Progenitor cell of endocrine pancreas (in vitro differentiated cells): ENCODE data around the gene SARM1. TPM values are rescaled to one million over a fixed set of nuclear protein-coding genes. Genes with fewer than 3 reads are reported as not detected.

Experiments used
- DNase-seq: peaks from one replicate; pipeline ENCODE4 v3.0.0; 2021; ENCODE audit warnings: low spot score; ENCODE audit not compliant: unreplicated experiment
- H3K27ac Mint-ChIP-seq: 2 replicates; pipeline ENCODE4 v1.8.0; 2021; ENCODE audit warnings: mild to moderate bottlenecking, moderate library complexity, mixed read lengths
- H3K27me3 Mint-ChIP-seq: 2 replicates; pipeline ENCODE4 v1.8.0; 2021; ENCODE audit warnings: mixed read lengths
- H3K36me3 Mint-ChIP-seq: 2 replicates; pipeline ENCODE4 v1.8.0; 2022; ENCODE audit warnings: mixed read lengths; ENCODE audit not compliant: insufficient read depth
- H3K4me1 Mint-ChIP-seq: 2 replicates; pipeline ENCODE4 v1.8.0; 2021; ENCODE audit warnings: low read depth, mixed read lengths
- H3K4me3 Mint-ChIP-seq: 2 replicates; pipeline ENCODE4 v1.8.0; 2021; ENCODE audit warnings: low read depth, mild to moderate bottlenecking, moderate library complexity, mixed read lengths
- H3K9me3 Mint-ChIP-seq: 2 replicates; pipeline ENCODE4 v1.8.0; 2021; ENCODE audit warnings: low read depth, mixed read lengths
- CTCF ChIP-seq: fragments of 200-600 bp; sonication (generic); IDR thresholded peaks from one replicate; pipeline ENCODE4 v1.5.0; 2021; ENCODE audit warnings: antibody characterized with exemption, mild to moderate bottlenecking; ENCODE audit not compliant: unreplicated experiment
- long read RNA-seq: library from polyadenylated mRNA; unstranded; transcript quantifications from one replicate; pipeline ENCODE4 v2.0.0, GENCODE V29; 2020
- total RNA-seq: library from RNA; stranded (reverse); gene quantifications from 2 replicates; pipeline ENCODE4 v1.2.1, GENCODE V29; 2021

SARM1 gene
- total RNA-seq = 20.0 and 20.5 TPM in 2 replicates
- long read RNA-seq, partial matches to known transcripts = 1 of 11 reads
- long read RNA-seq, other reads (novel, unspliced or antisense) = 10 of 11 reads

GRCh38 chr17:28371245-28372202, at the start of gene SARM1:
Gene SARM1 (plus strand): TSS chr17:28371694. CDS start chr17:28372033, 339 bp downstream.
- peaks cover 33% of the 10 kb centered on the region for H3K4me1 Mint-ChIP-seq
- no peak for TF ChIP-seq CTCF

DNA sequence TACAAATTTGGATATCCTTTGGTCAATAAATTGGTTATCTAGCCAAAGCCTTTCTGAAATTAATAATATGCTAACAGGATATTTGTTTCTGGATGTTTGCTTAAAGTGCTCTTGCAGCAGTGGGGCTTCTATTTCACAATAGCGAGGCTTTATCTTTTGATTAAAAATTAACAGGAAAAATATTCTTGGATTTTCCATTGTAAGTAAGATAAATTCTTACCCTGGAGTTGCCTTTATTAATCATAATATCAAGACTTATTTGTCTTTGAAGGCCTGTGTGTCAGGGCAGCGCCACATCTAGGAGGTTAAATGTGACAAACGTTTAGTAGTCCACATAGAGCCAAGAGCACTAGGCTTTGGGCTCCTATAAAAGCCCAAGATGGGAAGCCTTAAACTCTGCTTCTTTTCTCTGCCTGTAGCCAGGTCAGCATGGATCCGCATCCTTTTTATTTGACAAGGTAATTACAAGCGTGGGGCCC, 47.2 kb upstream of the SARM1 start:
- DNase-seq = no peak
- H3K4me3 Mint-ChIP-seq = no peak overlapping the region
- H3K4me1 Mint-ChIP-seq = peaks cover 55% of the 10 kb centered on the region
- H3K9me3 Mint-ChIP-seq = no peaks in the 10 kb centered on the region
- peaks cover 17% of the 10 kb centered on the region for H3K36me3 Mint-ChIP-seq
- no peaks in the 10 kb centered on the region for H3K27me3 Mint-ChIP-seq
- peak overlapping the region; percentile 19 for H3K27ac Mint-ChIP-seq
- no peak for TF ChIP-seq CTCF

More at GRCh38 chr17:28371245-28372202, at the start of gene SARM1:
- Mint-ChIP-seq H3K27me3 (peaks cover 18% of the 10 kb centered on the region), H3K4me3 (peak within 1 kb of the TSS; percentile 70), H3K9me3 (no peaks in the 10 kb centered on the region), H3K36me3 (no peaks in the 10 kb centered on the region), H3K27ac (peak within 1 kb of the TSS; percentile 96)
- DNase-seq = peak; percentile 85

GRCh38 chr17:28324781-28325180, 46.7 kb upstream of the SARM1 start:
- Mint-ChIP-seq H3K4me1 (peaks cover 55% of the 10 kb centered on the region), H3K9me3 (no peaks in the 10 kb centered on the region), H3K27ac (peak overlapping the region; percentile 19), H3K36me3 (peaks cover 17% of the 10 kb centered on the region), H3K4me3 (no peak overlapping the region), H3K27me3 (no peaks in the 10 kb centered on the region)
- no peak for TF ChIP-seq CTCF
- DNase-seq = no peak

GRCh38 chr17:28325211-28325610, 46.3 kb upstream of the SARM1 start:
- DNase-seq = no peak
- Mint-ChIP-seq H3K27ac (peak overlapping the region; percentile 19), H3K9me3 (no peaks in the 10 kb centered on the region), H3K27me3 (no peaks in the 10 kb centered on the region), H3K36me3 (peaks cover 17% of the 10 kb centered on the region), H3K4me3 (no peak overlapping the region), H3K4me1 (peaks cover 51% of the 10 kb centered on the region)
- TF ChIP-seq CTCF = no peak

DNA sequence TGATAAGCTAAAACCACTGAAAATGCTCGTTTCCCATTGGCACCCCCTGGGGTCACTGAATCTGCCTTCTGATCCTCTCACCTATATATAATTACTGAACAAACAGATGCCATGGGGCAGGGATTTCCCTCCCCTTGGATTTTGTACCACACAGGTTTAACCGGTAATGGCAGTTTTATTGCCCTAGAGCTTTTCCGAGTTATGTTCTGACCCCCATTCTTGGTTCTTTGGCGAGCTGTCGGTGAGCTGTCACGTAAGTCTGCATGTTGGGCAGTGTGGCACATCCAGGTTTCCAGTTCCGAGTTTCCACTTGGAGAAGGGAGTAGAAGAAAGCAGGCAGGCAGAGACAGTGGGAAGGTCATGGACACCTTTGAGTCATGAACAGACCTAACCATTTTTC, 45.4 kb upstream of the SARM1 start:
- Mint-ChIP-seq H3K4me3 (no peak overlapping the region), H3K9me3 (no peaks in the 10 kb centered on the region), H3K4me1 (peaks cover 42% of the 10 kb centered on the region), H3K27ac (peak overlapping the region; percentile 87), H3K27me3 (no peaks in the 10 kb centered on the region), H3K36me3 (peaks cover 17% of the 10 kb centered on the region)
- no peak for DNase-seq
- TF ChIP-seq CTCF = no peak
